Immature natural killer cell (primary cell): ENCODE results near the gene NDOR1. TPM values are rescaled to one million over a fixed set of nuclear protein-coding genes. Genes with fewer than 3 reads are reported as not detected.

Experiments
- DNase-seq, 3 donors: peaks; one replicate each; pipeline ENCODE4 v3.0.0; 2022; ENCODE audit warnings: mixed read lengths in 1 of 3
- H3K27ac Mint-ChIP-seq, 6 donors: one replicate each; pipeline ENCODE4 v1.8.0; 2020; ENCODE audit warnings: mixed read lengths in 6 of 6, mild to moderate bottlenecking in 5 of 6, inconsistent platforms in 4 of 6, moderate library complexity in 3 of 6
- H3K27me3 Mint-ChIP-seq, 3 donors: one replicate each; pipeline ENCODE4 v1.8.0; 2020 to 2021; ENCODE audit warnings: low read depth in 3 of 3, mild to moderate bottlenecking in 3 of 3, mixed read lengths in 3 of 3, moderate library complexity in 3 of 3, inconsistent platforms in 1 of 3
- H3K36me3 Mint-ChIP-seq, 3 donors: one replicate each; pipeline ENCODE4 v1.8.0; 2020; ENCODE audit warnings: mixed read lengths in 3 of 3, inconsistent platforms in 2 of 3, mild to moderate bottlenecking in 2 of 3
- H3K4me1 Mint-ChIP-seq, 2 donors: one replicate each; pipeline ENCODE4 v1.8.0; 2020; ENCODE audit warnings: inconsistent platforms in 2 of 2, mild to moderate bottlenecking in 2 of 2, mixed read lengths in 2 of 2, moderate library complexity in 1 of 2
- H3K4me3 Mint-ChIP-seq, 5 donors: one replicate each; pipeline ENCODE4 v1.8.0; 2020; ENCODE audit warnings: mild to moderate bottlenecking in 5 of 5, mixed read lengths in 5 of 5, inconsistent platforms in 3 of 5, moderate library complexity in 3 of 5
- H3K9me3 Mint-ChIP-seq, 6 donors: one replicate each; pipeline ENCODE4 v1.8.0; 2020; ENCODE audit warnings: mild to moderate bottlenecking in 6 of 6, mixed read lengths in 6 of 6, inconsistent platforms in 4 of 6, moderate library complexity in 3 of 6
- polyA plus RNA-seq, 3 donors: library from polyadenylated mRNA; unstranded; fragments of 300-500 nt; fragmentation: Illumina TruSeq; gene quantifications; one replicate each; pipeline ENCODE4 v1.2.3, GENCODE V29; 2021

The NDOR1 gene
- polyA plus RNA-seq, 3 donors from 2014 or later, result 1.7 to 10.3 (median 4.2) TPM

DNA sequence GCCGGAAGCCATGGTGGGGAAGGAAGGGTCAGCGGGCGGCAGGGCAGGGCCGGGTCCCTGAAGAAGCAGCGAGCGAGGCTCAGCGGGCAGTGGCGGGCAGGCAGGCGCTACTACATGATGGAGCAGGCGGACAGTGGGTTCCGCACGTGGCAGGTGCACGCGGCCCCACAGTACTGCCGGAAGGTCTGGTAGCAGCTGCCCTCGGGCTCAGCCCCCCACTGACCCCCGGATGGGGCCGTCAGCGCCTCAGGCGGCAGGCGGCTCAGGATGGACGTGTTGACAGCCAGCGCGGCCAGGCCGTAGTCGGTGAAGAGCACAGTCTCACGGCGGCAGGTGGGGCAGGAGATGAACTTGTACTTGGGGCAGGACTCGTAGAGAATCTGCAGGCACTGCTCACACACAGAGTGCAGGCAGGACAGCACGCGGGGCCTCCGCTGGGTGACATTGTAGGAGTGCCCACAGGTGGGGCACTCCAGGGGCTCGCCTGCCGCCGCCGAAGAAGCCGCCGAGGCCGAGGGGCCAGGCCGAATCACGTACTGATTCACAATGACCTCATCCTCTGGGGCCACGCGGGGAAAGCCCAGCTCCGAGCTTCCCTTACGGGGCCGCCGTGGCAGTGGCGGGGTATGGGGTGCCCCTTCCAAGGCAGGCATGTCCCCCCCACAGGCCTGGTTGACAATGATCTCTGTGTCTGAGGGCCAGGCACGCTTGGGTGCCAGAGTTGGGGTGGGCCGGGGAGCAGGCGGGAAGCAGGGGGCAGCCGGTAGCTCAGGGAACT lies 15.0 kb downstream of the NDOR1 start:
- peak overlapping the region in 1 of 5 donors; percentile 3 for H3K4me3 Mint-ChIP-seq
- H3K27ac Mint-ChIP-seq, result no peak overlapping the region
- H3K27me3 Mint-ChIP-seq, result peaks cover 0 to 7% (median 4%) of the 10 kb centered on the region in 3 donors
- peaks cover 0 to 2% of the 10 kb centered on the region in 2 donors for H3K4me1 Mint-ChIP-seq
- no peaks in the 10 kb centered on the region for H3K36me3 Mint-ChIP-seq
- no peak for DNase-seq
- no peaks in the 10 kb centered on the region for H3K9me3 Mint-ChIP-seq

DNA sequence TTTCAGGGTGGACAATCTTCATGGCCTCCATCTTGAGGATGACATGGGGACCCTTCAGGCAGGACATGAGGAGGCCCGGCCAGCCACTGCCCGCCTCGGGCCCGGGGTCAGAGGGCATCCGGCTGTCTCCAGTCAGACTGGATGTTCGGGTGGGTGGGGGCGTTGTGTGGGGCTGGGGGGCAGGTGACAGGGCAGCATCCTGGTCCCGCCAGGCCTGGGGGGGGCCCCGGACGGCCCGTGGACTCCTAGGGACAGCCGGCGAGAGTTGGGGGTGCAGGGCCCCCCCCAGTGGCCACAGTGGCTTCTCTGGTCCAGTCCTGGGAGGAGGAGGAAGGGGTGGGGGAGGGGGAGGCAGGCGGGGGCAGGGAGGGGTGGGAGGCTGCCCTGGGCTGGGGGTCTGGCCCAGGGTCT lies 15.6 kb downstream of the NDOR1 start:
- Mint-ChIP-seq H3K4me1 (peaks cover 0 to 2% of the 10 kb centered on the region in 2 donors), H3K27ac (no peak overlapping the region), H3K4me3 (peak overlapping the region in 1 of 5 donors; percentile 3), H3K9me3 (no peaks in the 10 kb centered on the region), H3K27me3 (peaks cover 0 to 7% (median 4%) of the 10 kb centered on the region in 3 donors), H3K36me3 (no peaks in the 10 kb centered on the region)
- no peak for DNase-seq

DNA sequence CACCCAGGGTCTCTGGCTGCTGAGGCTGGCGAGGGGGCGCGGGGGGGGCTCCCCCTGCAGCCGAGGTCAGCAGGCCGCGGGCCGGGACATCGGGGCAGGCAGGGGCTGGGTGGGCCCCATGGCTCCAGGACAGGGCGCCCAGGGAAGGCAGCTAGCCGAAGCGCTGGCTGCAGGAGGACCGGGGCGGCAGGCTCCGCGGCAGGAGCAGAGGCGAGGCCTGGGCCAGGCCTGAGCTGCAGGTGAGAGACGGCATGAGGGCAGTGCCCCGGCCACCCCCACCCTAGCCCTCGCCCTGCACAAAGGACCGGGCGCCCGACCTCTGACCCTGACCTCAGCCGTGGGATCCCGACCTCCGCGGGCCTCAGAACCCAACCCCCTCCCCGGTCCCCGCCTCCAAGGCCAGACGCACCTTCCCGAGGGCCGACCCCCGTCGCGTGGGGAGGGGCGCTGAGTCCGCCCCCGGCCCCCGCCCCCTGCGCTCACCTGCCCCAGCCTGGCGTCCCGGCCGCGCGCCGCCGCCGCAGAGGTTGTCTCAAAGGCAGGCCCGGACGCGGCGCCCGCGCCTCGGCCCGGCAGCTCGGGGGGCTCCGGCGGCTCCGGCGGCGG lies 16.1 kb downstream of the NDOR1 start:
- Mint-ChIP-seq H3K4me1 (peaks cover 0 to 2% of the 10 kb centered on the region in 2 donors), H3K36me3 (no peaks in the 10 kb centered on the region), H3K27ac (no peak overlapping the region), H3K27me3 (peaks cover 0 to 7% (median 7%) of the 10 kb centered on the region in 3 donors), H3K4me3 (no peak overlapping the region), H3K9me3 (no peaks in the 10 kb centered on the region)
- no peak for DNase-seq

DNA sequence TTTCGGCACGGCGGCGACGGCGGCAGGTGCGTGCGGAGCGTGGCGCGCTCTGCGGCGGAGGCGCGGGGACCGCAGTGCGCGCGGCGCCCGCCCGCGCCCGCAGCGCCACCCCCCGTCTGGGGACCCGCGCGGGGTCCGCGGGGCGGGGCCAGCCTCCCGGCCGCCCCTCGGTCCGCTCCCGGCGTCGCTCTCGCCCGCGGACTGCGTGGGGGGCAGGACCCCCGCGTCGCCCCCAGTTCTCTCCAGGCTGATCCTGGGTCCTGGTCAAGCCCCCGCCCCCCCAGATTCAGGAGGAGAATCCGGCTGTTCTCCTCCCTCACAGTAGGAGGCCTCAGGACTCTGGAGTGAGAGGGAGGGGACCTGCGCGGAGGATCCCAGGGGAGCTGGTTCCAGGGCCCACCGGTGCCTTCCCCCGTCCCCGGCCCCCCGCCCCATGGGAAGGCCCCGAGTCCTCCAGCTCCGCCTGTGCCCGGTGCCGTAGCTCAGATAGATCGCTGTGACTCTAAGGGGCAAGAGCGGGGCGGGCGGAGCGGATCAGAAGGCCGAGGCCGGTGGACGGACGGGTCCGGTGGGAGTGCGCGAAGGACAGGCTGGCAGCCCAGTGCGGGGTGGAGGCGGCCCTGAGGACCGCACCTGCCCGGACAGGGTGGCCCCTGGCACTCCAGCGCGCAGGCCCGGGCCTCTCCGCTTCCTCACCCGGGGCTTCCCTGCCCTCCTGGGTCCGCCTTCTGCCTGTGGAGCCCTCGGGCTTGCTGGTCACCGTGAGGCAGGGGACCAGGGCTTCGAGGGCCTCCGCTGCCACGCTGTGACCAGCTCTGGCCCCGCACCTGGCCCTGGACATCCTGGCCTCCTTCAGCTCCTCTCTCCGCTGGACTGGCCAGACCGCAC lies 16.9 kb downstream of the NDOR1 start, which contains the start of gene RNF208:
TSS of gene RNF208 (minus strand) at position 51 of the 888 bp plus-strand sequence. CDS start 1,028 bp downstream, outside the sequence.
- Mint-ChIP-seq H3K36me3 (no peaks in the 10 kb centered on the region), H3K4me1 (peaks cover 0 to 2% of the 10 kb centered on the region in 2 donors), H3K9me3 (no peaks in the 10 kb centered on the region), H3K27ac (peak within 1 kb of the TSS in 4 of 6 donors; percentile 37 to 85 (median 64)), H3K27me3 (peaks cover 0 to 7% (median 7%) of the 10 kb centered on the region in 3 donors), H3K4me3 (peak within 1 kb of the TSS; percentile 66 to 83 (median 79))
- DNase-seq, result peak; percentile 11 to 20 (median 15)

DNA sequence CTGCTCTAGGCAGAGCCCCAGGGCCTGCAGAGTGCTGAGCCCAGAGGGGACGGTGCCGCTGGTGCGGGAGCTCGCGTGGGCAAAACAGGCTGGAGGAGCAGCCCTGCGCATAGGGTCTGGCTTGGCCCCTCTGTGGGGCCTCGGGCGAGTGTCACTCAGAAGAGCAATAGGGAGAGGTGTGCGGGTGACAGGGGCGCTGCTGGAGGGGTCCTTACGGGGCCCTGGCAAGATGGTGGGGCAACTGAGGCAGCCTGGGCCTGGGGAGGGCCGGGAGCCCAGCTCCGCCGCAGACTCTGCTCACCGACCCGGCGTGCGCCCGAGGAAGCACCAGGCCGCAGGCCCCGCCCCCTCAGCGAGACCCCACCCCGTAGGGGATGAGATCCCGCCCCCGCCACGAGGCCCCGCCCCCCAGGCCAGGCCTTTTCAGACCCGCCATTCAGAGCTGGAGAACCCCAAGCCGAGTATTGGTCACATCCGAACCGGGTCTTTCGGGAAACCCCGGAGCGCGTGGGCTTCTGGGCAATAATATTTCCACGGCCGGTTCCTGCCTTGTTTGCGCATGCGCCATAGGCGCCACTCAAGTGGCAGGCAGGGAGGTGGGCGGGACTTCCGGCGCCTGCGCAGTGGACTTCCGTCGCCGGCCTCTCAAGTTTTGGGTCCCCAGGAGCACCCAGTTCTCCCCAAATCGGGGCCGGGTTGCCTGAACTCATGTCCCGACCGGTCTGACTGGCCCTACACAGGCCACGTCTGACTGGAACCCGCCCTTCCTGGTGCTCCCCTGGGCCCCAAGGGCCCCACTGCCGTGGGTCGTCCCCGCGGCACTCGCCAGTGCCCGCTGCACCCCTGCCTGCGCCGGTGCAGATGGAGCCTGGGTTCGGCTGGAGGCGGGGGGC lies 17.8 kb downstream of the NDOR1 start:
- Mint-ChIP-seq H3K9me3 (no peaks in the 10 kb centered on the region), H3K4me1 (peaks cover 0 to 2% of the 10 kb centered on the region in 2 donors), H3K27me3 (peaks cover 0 to 10% (median 7%) of the 10 kb centered on the region in 3 donors), H3K36me3 (no peaks in the 10 kb centered on the region), H3K27ac (peak overlapping the region in 5 of 6 donors; percentile 37 to 85 (median 48)), H3K4me3 (peak overlapping the region; percentile 66 to 83 (median 79))
- peak; percentile 98 to 99 (median 99) for DNase-seq

DNA sequence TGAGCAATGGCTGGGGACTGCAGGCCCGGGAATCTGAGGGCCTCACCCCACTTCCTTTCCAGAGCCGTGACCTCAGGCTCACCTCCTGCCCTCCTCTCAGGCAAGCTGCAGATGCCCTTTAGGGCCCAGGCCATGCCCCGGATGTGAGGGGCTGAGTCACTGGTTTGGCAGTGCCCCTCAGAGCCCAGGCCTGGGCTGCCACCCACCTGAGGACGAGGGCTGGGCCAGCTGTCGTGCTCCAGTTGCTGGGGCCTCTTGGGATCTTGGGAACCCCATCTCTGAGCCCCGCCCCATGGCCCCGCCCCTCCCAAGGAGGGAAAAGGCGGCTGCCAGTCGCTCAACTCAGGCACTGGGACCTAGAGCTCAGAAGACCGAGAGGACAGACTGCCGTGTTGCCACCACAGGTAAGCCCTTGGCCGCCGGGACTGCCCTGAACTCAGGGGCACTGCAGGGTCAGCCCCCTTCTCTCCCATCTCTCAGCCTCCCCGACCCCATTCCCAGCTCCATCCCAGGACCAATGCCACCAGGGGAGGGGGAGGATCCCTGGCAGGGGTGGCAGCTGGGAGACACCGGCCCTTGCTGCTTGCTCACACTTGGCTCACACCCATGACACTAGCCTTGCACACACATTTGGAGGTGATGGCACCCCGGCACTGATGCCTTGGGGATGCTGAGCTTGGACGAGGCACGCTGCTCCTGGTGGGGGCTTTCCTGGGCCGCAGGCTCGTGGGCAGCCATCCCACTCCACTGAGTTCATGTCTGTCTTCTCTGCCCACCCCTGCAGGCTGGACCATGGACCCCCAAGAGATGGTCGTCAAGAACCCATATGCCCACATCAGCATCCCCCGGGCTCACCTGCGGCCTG lies 19.6 kb downstream of the NDOR1 start, which contains the start of gene CYSRT1:
TSS of gene CYSRT1 (plus strand) at position 345 of the 865 bp plus-strand sequence. CDS start at position 793, 448 bp downstream.
- Mint-ChIP-seq H3K36me3 (no peaks in the 10 kb centered on the region), H3K27ac (peak within 1 kb of the TSS in 4 of 6 donors; percentile 35 to 81 (median 70)), H3K27me3 (peaks cover 0 to 13% (median 6%) of the 10 kb centered on the region in 3 donors), H3K4me1 (peaks cover 0 to 2% of the 10 kb centered on the region in 2 donors), H3K4me3 (peak within 1 kb of the TSS; percentile 63 to 83 (median 77)), H3K9me3 (no peaks in the 10 kb centered on the region)
- no peak for DNase-seq

DNA sequence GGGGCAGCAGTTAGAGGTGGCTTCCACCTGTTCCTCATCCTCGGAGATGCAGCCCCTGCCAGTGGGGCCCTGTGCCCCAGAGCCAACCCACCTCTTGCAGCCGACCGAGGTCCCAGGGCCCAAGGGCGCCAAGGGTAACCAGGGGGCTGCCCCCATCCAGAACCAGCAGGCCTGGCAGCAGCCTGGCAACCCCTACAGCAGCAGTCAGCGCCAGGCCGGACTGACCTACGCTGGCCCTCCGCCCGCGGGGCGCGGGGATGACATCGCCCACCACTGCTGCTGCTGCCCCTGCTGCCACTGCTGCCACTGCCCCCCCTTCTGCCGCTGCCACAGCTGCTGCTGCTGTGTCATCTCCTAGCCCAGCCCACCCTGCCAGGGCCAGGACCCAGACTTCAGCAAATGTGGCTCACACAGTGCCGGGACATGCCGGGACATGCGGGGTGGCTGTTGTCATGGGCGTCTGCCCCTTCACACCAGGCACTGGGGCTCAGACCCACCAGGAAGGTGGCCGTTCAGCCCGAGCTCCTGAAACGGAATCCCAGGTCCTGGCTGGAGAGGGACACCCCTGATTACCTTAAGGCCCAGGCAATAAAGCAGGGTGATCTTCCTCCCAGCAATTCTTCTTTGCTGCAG lies 20.3 kb downstream of the NDOR1 start:
- peak overlapping the region in 1 of 5 donors; percentile 55 for H3K4me3 Mint-ChIP-seq
- H3K27me3 Mint-ChIP-seq, result peaks cover 0 to 13% (median 5%) of the 10 kb centered on the region in 3 donors
- H3K4me1 Mint-ChIP-seq, result peaks cover 0 to 2% of the 10 kb centered on the region in 2 donors
- no peak overlapping the region for H3K27ac Mint-ChIP-seq
- H3K9me3 Mint-ChIP-seq, result no peaks in the 10 kb centered on the region
- no peak for DNase-seq
- no peaks in the 10 kb centered on the region for H3K36me3 Mint-ChIP-seq

DNA sequence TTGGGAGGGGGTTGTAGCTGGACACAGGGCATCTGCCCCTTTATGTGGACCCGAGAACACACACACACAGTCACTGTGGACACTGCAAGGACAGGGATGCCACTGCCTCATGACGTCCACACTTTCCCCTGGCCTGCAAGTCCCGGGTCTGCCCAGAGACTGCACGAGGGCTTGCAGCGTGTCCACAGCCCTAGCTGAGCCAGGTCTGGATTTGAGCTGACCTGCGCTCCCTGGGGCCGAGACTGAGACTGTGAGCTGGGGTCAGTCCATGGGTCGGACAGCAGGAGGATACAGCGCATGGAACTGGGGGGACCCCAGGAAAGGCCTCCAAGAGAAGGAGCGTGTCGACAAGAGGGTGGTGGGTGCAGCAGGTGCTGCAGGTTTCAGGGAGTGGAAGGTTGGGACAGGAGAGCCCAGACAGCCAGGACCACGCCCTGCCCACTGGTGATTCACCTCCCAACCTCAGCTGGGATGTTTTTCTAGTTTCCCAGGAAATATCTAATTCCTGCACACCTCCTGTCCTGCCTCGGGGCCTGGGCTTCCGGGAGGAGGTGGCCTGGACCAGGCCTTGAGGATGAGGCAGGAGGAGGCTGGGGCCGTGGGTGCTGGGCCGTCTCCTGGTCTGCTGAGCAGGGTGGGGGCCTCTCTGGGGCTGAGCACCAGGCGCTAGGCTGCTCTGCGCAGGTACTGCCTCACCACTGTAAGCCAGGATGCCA lies 21.0 kb downstream of the NDOR1 start:
- H3K4me3 Mint-ChIP-seq, result no peak overlapping the region
- H3K27ac Mint-ChIP-seq, result no peak overlapping the region
- no peaks in the 10 kb centered on the region for H3K9me3 Mint-ChIP-seq
- H3K36me3 Mint-ChIP-seq, result no peaks in the 10 kb centered on the region
- H3K27me3 Mint-ChIP-seq, result peaks cover 0 to 13% (median 5%) of the 10 kb centered on the region in 3 donors
- peaks cover 0 to 2% of the 10 kb centered on the region in 2 donors for H3K4me1 Mint-ChIP-seq
- DNase-seq, result no peak

DNA sequence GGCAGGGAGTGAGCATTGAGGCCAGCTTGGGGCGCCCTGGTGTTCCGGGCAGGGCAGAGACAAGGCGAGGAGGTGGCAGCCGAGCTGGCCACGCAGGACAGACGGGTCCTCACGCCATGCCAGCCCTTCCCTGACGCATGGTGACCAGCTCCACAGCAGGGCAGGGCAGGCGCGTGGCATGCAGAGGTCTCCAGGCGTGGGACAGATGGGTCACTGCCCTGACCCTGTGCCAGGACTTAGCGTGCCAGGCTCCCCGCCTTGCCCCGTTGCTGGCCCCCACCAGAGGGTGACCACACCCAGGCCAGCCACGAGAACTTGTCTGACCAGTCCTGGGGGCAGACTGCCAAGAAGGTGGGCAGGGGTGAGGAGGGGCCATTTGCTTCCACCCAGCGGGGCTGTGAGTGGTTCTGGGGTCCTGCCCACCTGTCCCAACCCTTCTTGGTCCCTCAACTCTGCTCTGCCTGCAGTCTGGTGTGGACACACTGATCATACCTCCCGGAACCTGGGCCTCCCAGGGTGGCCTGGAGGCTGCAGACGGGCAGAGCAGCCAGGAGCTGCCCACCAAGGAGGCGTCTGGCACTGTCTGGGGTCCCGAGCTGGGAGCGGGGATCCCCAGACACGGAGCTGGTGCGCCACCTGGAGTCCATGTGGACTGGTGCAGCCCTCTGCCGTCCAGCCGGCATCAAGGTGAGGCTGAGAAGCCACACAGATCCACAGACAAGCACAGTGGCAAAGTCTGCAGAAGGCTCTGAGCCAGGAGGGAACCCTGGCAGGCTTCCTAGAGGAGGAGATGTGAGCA lies 21.8 kb downstream of the NDOR1 start, which contains the start of gene RNF224:
TSS of gene RNF224 (plus strand) at position 449 of the 799 bp plus-strand sequence. CDS start 834 bp downstream, outside the sequence.
- peak; percentile 66 to 72 (median 71) for DNase-seq
- peaks cover 0 to 2% of the 10 kb centered on the region in 2 donors for H3K4me1 Mint-ChIP-seq
- H3K27me3 Mint-ChIP-seq, result peaks cover 0 to 13% (median 7%) of the 10 kb centered on the region in 3 donors
- no peaks in the 10 kb centered on the region for H3K36me3 Mint-ChIP-seq
- H3K27ac Mint-ChIP-seq, result no peak within 1 kb of the TSS
- H3K9me3 Mint-ChIP-seq, result no peaks in the 10 kb centered on the region
- no peak within 1 kb of the TSS for H3K4me3 Mint-ChIP-seq

DNA sequence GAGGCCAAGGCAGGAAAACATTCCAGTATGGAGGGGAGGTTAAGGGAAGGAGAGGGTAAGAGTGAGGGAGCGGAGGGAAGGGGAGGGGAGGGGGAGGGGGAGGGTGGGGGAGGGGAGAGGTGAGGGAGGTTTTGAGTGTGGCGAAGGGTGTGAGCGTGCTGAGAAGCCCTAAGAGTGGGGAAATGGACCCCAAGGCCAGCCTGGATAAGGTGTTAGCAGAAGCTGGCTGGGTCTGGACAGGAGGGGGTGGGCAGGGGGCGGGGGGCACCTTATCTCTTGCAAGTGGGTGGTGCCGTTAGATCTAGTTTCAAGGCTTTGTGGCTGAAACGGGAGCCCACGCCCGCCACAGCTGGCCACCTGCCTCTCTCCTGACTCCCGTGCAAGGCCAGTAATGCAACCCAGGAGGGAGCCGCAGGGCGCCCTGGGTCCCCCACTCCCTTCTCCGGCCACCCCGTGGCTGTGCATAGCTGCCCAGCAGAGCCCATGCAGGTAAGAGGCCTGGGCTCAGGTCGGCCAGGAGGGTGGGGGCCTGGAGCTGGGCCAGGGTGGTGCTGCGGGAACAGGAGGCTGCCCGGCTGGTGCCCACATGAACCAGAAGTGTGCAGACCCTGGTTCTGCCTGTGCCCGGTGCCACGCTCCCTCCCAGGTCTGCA lies 22.5 kb downstream of the NDOR1 start:
- Mint-ChIP-seq H3K9me3 (no peaks in the 10 kb centered on the region), H3K36me3 (no peaks in the 10 kb centered on the region), H3K4me3 (no peak overlapping the region), H3K27ac (no peak overlapping the region), H3K4me1 (peaks cover 0 to under 1% of the 10 kb centered on the region in 2 donors), H3K27me3 (peaks cover 0 to 13% (median 5%) of the 10 kb centered on the region in 3 donors)
- no peak for DNase-seq
